ENCODE measurements around the gene R3HDM2. TPM values are rescaled to one million over a fixed set of nuclear protein-coding genes. Genes with fewer than 3 reads are reported as not detected.

R3HDM2 gene
- total RNA-seq, 2 donors from 2014 or later = 82.7 to 116 TPM

DNA sequence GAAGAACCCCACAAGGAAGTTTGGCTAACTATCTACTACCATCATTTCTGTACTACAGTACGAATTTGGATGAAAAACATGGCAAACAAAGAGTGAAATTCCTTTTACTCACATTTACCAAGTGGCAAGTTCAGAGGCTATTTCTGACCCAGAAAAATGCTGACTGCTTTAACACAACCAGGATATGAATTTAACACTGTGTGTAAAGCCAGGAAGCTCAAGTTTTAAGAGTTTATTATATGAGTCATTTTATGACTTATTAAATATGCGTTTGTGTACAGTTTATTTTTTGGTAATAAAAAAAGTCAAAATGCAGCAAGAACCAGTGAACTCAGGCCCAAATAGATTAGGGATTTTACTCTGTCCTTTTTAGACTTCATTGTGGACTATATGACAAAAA is 121.4 kb downstream of the R3HDM2 start:
- 87 to 94% methylated on average over 2 of the region's 2 CpGs for WGBS, 2 experiments (ENCODE audit: insufficient coverage in 1 of 2, insufficient read length in 1 of 2)
- DNase-seq = no peak

DNA sequence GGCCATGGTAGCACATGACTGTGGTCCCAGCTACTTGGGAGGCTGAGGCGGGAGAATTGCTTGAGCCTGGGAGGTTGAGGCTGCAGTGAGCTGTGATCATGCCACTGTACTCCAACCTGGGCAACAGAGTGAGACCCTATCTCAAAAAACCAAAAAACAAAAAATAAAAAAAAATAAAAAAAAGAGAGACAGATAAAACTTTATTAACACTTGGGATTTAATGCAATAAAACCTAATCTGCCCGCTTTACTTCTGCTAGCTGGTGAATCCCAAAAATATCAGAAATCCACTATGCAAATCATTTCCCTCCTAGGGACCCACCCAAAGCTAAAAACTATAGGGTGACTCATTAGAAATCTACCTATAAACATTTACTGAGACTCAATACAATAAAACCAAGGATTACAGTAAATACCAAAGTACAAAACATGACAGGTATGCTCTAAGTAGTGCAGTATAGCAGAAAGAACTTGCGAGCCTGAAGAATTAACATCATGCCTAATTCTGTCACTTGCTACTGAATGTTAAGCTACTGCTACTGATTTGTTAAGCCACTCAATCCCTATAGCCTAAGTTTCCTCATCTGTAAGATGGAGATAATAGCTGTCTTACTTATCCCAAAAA is 129.8 kb downstream of the R3HDM2 start:
- whole genome bisulfite sequencing, 2 experiments (ENCODE audit: insufficient coverage in 1 of 2, insufficient read length in 1 of 2) = 99 to 100% methylated on average over 1 to 3 of the region's 3 CpGs
- Mint-ChIP-seq H3K27me3 (ENCODE audit: insufficient read depth) (no peaks in the 10 kb centered on the region), H3K4me1 (no peaks in the 10 kb centered on the region), H3K9me3 (no peaks in the 10 kb centered on the region), H3K4me3 (no peak overlapping the region), H3K36me3 (ENCODE audit: low read depth) (peaks cover 64% of the 10 kb centered on the region), H3K27ac (no peak overlapping the region)
- no peak for DNase-seq
- Histone ChIP-seq H3K36me3 (ENCODE audit: control insufficient read depth, insufficient read depth, low read length) (peaks cover 60% of the 10 kb centered on the region), H3K27ac (ENCODE audit: low read depth, low read length) (no peak overlapping the region), H3K4me3 (ENCODE audit: low read length) (no peak overlapping the region), H3K9ac (ENCODE audit: extremely low read depth, low read length, poor library complexity, severe bottlenecking) (no peak overlapping the region), H3K9me3 (ENCODE audit: control insufficient read depth, low read length) (no peaks in the 10 kb centered on the region), H3K27me3 (ENCODE audit: control insufficient read depth, insufficient read depth, low read length, poor library complexity, severe bottlenecking) (no peaks in the 10 kb centered on the region), H3K4me1 (ENCODE audit: control insufficient read depth, insufficient read depth, low read length) (no peaks in the 10 kb centered on the region)
- TF ChIP-seq, protein P1, sequence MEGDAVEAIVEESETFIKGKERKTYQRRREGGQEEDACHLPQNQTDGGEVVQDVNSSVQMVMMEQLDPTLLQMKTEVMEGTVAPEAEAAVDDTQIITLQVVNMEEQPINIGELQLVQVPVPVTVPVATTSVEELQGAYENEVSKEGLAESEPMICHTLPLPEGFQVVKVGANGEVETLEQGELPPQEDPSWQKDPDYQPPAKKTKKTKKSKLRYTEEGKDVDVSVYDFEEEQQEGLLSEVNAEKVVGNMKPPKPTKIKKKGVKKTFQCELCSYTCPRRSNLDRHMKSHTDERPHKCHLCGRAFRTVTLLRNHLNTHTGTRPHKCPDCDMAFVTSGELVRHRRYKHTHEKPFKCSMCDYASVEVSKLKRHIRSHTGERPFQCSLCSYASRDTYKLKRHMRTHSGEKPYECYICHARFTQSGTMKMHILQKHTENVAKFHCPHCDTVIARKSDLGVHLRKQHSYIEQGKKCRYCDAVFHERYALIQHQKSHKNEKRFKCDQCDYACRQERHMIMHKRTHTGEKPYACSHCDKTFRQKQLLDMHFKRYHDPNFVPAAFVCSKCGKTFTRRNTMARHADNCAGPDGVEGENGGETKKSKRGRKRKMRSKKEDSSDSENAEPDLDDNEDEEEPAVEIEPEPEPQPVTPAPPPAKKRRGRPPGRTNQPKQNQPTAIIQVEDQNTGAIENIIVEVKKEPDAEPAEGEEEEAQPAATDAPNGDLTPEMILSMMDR (conservative IDR thresholded peaks at IDR 0.05) = no peak

More for the DNA sequence above, 121.4 kb downstream of the R3HDM2 start:
- Mint-ChIP-seq H3K9me3 (no peaks in the 10 kb centered on the region), H3K27me3 (ENCODE audit: insufficient read depth) (no peaks in the 10 kb centered on the region), H3K36me3 (ENCODE audit: low read depth) (peaks cover 22% of the 10 kb centered on the region), H3K27ac (no peak overlapping the region), H3K4me3 (no peak overlapping the region), H3K4me1 (peaks cover 3% of the 10 kb centered on the region)
- Histone ChIP-seq H3K27ac (ENCODE audit: low read depth, low read length) (no peak overlapping the region), H3K4me3 (ENCODE audit: low read length) (no peak overlapping the region), H3K9ac (ENCODE audit: extremely low read depth, low read length, poor library complexity, severe bottlenecking) (no peak overlapping the region), H3K4me1 (ENCODE audit: control insufficient read depth, insufficient read depth, low read length) (peaks cover 6% of the 10 kb centered on the region), H3K27me3 (ENCODE audit: control insufficient read depth, insufficient read depth, low read length, poor library complexity, severe bottlenecking) (no peaks in the 10 kb centered on the region), H3K36me3 (ENCODE audit: control insufficient read depth, insufficient read depth, low read length) (peaks cover 23% of the 10 kb centered on the region), H3K9me3 (ENCODE audit: control insufficient read depth, low read length) (no peaks in the 10 kb centered on the region)
- TF ChIP-seq, protein P1 (conservative IDR thresholded peaks at IDR 0.05) = no peak

GRCh38 chr12:57299514-57300016 is 131.3 kb downstream of the R3HDM2 start:
- 86 to 100% methylated on average over 1 of the region's 1 CpG for WGBS, 2 experiments (ENCODE audit: insufficient coverage in 1 of 2, insufficient read length in 1 of 2)
- no peaks in the 10 kb centered on the region for H3K4me1 ChIP-seq (ENCODE audit: control insufficient read depth, insufficient read depth, low read length)
- no peaks in the 10 kb centered on the region for H3K27me3 ChIP-seq (ENCODE audit: control insufficient read depth, insufficient read depth, low read length, poor library complexity, severe bottlenecking)
- Mint-ChIP-seq H3K27ac (no peak overlapping the region), H3K36me3 (ENCODE audit: low read depth) (peaks cover 66% of the 10 kb centered on the region), H3K9me3 (no peaks in the 10 kb centered on the region), H3K4me3 (no peak overlapping the region), H3K27me3 (ENCODE audit: insufficient read depth) (no peaks in the 10 kb centered on the region), H3K4me1 (no peaks in the 10 kb centered on the region)
- TF ChIP-seq, protein P1 (conservative IDR thresholded peaks at IDR 0.05) = no peak
- H3K36me3 ChIP-seq (ENCODE audit: control insufficient read depth, insufficient read depth, low read length) = peaks cover 62% of the 10 kb centered on the region
- H3K4me3 ChIP-seq (ENCODE audit: low read length) = no peak overlapping the region
- no peak overlapping the region for H3K27ac ChIP-seq (ENCODE audit: low read depth, low read length)
- no peaks in the 10 kb centered on the region for H3K9me3 ChIP-seq (ENCODE audit: control insufficient read depth, low read length)
- no peak overlapping the region for H3K9ac ChIP-seq (ENCODE audit: extremely low read depth, low read length, poor library complexity, severe bottlenecking)
- DNase-seq = no peak
